ENCODE data around the gene LONRF2.

The LONRF2 gene

DNA sequence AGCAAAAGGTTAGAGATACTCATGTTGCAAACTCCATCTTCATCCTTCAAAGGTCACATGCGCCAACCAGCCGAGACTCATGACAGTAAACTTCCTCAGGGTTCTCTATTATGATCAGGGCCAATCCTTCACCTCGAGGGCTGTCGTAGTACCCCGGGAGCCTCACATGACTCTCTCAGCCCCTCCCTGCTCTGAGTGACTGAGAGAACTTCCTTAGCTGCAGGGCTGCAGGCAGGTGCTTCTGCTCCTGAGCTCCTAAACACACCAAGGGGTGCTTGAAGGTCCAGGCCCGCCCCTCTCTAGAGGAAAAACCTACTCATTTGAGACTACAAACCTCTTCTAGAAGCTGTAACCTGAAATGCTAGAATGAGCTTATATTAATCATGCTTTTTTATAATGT is 48.2 kb downstream of the LONRF2 start:
- DNase-seq = no peak

DNA sequence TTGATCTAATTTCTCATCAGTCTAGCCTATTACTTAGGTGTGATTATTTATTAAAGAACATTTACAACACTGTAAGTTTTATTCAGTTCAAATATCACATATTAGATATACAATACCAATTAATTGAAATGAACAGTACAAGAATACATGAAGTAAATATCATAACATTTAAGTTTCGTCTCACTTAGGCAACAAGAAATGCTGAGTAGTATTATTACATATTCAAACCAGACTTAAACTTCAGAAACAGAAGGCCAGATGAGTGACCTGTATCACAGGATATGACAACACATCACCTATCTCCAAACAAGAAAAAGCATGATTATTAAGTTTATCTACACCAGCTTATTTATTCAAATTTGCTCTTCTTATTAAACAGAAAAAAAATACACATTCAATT is 48.9 kb downstream of the LONRF2 start:
- no peak for DNase-seq

- no peak for DNase-seq
Measured at GRCh38 chr2:100272841-100273329, 49.4 kb downstream of the LONRF2 start.

GRCh38 chr2:100271210-100271609 is 51.1 kb downstream of the LONRF2 start:
- no peak for DNase-seq

DNA sequence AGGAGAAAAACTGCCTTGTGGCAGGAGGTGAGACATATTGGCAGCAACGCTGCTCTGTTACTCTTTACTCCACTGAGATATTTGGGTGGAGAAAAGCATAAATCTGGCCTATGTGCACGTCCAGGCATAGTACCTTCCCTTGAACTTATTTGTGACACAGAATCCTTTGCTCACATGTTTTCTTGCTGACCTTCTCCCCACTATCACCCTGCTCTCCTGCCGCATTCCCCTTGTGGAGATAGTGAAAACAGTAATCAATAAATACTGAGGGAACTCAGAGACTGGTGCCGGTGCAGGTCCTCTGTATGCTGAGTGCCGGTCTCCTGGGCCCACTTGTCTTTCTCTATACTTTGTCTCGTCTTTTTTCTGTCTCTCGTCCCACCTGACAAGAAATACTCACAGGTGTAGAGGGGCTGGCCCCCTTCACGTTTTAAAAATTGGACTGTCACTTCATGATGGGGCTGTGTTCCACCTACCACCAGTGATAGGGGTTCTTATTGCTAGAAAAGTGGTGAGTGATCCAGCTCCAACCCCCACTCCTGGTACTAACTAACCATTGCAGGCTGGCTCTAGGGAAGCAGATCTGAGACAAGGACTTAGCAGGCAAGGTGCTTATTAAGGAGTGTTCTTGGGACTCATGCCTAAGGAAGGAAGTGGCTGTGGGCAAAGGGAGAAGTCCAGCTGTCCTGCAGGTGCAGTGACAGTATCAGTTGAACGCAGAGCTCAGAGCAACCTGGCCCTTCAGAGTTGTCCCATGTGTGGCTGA is 51.7 kb downstream of the LONRF2 start:
- no peak for DNase-seq

- no peak for DNase-seq
Measured at GRCh38 chr2:100269889-100270288, 52.4 kb downstream of the LONRF2 start.

DNA sequence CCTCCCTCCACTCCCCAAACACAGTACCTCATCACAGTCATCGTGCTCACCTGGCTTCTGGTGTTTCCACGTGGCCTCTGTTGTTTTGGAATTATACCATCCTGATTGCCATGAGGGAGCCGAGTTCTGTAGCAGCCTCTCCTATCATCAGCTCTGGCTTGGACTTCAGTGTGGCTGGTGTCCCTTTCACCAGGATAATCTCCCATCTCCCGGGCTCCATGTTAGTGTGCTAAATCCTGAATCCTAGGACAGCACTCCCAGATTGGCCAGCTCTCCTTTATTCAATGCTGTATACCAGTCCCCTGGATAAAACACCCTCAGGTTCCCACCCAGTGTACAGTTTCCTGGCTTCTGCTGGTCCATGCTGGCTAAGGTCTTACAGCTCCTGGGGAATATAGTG is 53.3 kb downstream of the LONRF2 start:
- no peak for DNase-seq

DNA sequence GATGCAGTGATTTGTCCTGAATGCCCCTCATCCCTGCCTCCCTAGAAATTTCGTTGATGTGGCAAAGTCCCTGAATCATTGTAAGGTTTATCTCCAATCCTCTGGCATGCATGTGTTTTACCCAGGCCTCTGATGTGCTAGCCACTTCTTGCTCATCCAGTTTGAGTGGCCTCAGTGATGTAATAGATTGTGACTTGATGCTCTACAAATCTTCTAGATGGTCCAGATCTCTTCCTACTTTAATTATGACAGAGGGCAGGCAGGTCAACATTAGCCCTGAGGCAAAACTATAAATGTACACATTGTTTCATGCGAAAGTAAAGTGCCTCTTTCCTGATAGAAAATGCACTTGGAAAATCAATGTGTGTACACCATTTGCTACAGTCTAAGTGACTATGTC is 54.5 kb downstream of the LONRF2 start:
- DNase-seq = no peak

GRCh38 chr2:100266126-100266525 is 56.2 kb downstream of the LONRF2 start:
- no peak for DNase-seq

DNA sequence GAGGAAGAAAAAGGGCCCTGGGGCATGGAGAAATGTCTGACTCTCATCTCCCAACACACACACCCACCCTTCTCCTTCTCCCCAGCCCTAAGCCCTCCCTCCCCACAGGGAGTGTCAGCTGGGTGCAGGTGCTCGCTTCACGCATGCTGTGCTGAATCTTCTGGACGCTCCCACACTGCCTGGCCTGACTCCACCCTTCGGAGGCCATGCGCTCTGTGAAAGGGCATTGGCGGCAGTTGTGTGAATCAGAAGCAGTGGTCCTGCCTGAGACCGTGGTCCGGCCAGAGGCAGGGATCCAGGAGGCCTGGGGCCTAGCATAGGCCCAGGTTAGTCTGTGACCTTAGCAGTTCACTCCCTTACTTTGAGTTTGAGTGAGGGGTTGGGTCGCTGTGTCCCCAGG is 57.1 kb downstream of the LONRF2 start:
- no peak for DNase-seq

GRCh38 chr2:100264651-100265050 is 57.6 kb downstream of the LONRF2 start:
- DNase-seq = no peak

GRCh38 chr2:100264121-100264520 is 58.2 kb downstream of the LONRF2 start:
- no peak for DNase-seq

- peak; percentile 34 to 77 for DNase-seq
Measured at GRCh38 chr2:100262555-100263320, 59.6 kb downstream of the LONRF2 start.

DNA sequence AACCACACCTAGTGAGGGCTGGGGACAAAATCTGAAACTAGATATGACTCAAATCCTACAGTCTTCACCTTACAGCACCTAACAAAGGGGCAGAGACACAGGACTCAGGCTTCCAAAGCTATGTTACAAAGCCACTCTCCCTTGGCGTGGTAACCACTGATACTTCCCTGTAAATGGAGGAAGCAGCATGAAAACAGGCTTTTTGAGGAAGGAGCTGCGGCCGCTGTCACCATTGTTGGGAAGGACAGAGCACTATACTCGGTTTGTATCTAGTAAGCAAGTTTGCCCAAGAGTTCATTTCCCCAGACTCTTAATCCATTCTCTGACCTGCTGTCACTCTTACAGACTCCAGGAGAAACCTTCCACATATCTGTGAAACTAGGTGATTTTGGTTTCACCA is 60.3 kb downstream of the LONRF2 start:
- no peak for DNase-seq

GRCh38 chr2:100260712-100261620 is 61.3 kb downstream of the LONRF2 start:
- peak; percentile 68 to 83 for DNase-seq

DNA sequence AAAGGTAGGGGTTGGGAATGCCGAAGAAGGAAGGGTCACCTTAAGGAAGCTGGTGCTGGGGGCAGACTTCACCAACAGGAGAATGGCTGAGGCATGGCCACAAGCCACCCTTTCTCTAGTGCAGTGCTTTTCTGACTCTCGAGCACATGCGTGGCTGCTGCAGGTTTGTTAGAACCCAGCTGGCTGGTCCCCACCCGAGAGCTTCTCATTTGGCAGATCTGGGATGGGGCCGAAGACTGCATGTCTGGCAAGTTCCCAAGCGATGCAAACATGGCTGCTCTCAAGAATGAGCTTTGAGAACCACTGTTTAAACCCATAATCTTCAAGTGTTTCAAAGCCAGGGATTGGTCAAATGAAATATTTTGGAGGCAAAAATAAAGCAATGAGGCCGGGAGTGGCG is 63.2 kb downstream of the LONRF2 start:
- DNase-seq = no peak

DNA sequence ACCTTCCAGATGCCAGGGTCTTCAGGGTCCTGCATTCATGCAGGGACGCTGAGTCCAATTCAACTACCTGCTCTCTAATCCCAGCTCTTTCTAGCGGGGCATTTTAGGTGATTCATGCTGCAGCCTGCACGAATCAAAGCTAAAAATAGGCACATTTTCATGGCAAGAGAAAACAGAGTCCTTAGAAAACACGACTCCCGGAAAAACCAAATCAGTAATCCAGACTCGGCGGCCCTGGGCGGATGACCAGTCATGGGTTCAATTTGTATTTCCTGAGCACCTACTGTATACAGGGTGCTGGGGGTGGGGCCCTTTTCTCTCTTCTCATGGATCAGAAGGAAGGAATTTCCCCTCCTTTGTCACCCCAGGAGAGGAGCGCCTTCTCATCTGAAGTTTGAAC is 64.4 kb downstream of the LONRF2 start:
- DNase-seq = no peak

DNA sequence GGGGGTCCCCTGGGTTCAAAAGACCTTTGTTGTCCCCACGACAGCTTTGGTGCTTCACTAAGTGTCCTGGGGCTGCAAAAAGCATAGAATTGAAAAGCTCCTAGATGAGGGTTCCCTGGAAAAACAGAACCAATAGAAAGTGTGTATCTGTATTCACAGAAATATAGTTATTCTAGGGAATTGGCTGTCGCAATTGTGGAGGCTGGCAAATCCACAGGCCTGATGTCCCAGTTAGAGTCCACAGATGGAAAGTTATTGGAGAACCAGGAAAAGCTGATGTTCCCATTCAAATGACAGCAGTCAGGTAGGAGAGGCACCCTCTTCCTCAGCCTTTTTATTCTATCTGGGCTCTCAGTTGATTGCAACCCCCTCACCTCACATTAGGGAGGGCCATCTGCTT is 65.5 kb downstream of the LONRF2 start:
- DNase-seq = no peak

DNA sequence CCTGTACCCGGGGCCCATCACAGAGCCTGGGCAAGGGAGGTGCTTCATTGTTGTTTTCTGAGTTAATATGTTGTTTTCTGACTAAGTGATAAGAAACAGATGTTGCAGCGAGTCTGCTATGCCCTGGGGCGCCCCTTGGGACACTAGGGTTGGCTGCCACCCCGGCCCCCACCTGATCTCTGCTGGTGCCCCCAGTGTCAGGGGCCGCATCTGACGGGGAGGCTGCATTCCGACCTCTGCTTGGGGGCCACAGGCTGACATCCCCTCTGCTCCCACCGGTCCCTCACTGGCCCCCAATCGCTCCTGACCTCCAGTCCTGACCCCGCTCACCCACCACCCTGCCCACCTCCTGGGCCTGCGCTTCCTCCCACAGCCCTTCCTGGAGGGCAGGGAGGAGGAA is 65.9 kb downstream of the LONRF2 start:
- DNase-seq = no peak

DNA sequence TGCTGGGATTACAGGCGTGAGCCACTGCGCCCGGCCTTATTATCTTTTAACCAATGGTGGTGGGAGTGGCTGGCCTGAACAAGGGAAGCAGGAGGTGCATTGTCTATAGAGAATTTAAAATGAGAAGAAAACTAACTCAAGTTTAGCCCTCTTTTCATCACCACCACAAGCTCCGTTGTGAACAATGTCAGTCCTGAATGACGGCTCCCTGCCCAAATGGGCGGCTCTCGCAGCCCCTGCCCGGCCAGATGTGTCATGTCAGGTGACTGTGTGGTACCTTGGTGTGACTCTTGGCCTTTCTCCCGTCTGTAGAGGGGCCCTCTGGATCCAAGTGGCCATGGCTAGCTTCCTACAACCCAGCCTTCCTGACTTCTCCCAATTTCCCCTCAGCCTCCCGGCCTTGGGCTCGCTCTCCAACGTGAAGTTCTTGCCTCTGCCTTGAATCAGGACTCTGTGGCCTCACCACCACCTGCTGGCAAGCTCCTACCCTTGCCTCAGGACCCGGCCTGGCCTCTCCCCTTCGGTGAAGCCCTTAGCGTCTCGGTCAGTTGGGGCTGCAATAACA is 67.6 kb downstream of the LONRF2 start:
- DNase-seq = no peak

DNA sequence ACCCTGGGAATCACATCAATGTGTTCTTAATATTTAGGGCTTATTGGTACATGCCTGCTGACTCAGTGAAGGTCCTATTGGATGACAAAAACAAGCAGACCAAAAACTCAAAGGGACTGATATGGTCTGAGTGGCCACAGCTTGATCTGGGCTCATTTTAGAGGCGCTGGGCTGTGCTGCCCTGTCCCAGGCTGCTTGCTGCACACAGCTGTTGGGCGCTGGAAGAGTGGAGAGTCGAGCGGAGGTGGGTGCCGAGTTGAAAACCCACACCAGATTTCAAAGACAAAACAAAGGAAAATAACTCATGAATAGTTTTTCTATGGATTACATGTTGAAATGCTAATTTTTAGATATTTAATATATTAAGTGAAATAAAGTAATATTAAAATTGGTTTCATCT is 68.5 kb downstream of the LONRF2 start:
- DNase-seq = no peak

DNA sequence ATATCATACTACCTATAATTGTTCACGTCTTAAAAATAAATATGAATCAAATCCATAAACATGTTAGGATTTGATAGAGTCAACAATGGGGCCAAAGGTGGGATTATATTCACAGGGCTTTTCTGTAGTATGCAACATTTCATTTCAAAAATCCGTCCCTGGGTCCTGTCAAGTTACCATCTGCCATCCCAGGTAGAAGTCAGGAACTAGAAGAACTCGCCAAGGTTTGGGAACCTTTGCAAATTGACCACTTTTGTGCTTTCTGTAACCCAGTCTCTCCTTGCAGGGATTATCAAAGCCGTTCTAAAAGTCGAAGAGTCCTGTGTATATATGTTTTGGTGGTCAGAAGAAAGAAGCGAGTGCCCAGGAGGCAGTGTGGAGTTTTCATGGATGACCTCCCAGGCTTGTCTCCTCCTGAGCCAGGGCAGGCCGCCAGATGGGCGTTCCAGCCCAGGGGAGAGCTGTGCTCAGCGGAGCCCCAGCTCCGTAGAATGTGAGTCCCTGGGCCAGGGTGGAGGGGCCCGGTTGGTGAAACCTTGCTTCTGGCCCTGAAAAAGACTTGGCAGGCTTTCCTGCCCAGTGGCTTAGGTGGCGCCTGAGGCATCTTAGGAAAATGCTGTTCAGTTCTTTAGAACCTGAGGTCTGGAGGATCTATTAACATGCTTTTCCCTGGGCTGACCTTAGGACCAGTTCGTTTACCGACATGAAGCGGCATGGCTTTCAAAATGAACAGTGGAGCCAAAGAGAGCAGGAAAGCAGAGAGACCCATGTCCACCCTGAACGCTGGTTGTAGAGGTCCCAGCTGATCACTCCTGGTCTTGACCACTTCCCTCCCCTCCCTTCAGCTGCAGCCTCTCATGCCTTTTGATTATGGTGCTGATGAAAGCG is 69.2 kb downstream of the LONRF2 start:
- no peak for DNase-seq
